Measurements from ENCODE around the gene ADAP2.
"Not testable (repeated sequence)": the region's sequence is repeated elsewhere in the genome, so short reads cannot be mapped to it uniquely, and the experiment has no call there.

ADAP2 gene

DNA sequence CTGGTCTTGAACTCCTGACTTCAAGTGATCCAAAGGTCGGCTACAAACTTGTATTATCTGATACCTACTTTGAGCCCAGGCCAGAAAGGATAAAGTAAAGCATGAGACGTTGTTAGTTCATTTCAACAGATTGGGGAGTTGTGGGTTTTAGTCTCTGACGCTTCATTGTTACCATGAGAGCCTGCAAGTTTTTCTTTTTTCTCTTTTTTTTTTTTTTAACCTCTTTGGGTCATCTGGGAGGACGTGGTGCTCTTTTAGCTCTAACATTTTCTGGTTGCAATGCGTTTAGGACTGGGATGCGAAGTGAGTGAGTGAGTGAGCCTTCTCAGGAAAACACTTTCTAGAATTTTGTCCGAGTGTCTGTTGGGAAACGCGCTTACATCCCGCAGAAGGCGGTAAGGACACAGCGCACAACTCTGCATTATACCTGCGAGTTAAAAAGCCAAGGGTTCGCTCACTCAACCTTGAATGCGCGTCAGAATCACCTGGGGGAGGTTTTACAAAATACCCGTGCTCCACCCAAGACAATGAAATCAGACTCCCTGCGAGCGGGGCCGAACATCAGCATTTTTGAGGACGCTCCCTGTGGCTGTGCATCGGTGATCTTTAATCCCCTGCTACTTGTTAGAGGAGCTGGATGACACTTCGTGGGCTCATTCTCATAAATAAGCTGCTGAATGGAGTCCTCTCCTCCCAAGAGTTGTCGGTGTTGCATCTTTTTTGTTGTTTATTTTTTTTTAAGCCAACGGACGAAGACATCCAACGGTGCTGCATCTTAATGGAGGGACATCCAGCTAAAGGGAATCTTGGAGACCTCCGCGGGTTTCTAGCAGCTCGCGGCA, 48.5 kb downstream of the ADAP2 start:
- TF ChIP-seq, protein P1, sequence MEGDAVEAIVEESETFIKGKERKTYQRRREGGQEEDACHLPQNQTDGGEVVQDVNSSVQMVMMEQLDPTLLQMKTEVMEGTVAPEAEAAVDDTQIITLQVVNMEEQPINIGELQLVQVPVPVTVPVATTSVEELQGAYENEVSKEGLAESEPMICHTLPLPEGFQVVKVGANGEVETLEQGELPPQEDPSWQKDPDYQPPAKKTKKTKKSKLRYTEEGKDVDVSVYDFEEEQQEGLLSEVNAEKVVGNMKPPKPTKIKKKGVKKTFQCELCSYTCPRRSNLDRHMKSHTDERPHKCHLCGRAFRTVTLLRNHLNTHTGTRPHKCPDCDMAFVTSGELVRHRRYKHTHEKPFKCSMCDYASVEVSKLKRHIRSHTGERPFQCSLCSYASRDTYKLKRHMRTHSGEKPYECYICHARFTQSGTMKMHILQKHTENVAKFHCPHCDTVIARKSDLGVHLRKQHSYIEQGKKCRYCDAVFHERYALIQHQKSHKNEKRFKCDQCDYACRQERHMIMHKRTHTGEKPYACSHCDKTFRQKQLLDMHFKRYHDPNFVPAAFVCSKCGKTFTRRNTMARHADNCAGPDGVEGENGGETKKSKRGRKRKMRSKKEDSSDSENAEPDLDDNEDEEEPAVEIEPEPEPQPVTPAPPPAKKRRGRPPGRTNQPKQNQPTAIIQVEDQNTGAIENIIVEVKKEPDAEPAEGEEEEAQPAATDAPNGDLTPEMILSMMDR (IDR thresholded peaks at IDR 0.05; ENCODE audit: control insufficient read depth, insufficient read depth, low read depth, low read length, missing control alignments): no peak
- H3K4me3 ChIP-seq (ENCODE audit: control insufficient read depth, low read depth, low read length): peak overlapping the region; percentile 44
- DNase-seq (ENCODE audit: low read depth): no peak

DNA sequence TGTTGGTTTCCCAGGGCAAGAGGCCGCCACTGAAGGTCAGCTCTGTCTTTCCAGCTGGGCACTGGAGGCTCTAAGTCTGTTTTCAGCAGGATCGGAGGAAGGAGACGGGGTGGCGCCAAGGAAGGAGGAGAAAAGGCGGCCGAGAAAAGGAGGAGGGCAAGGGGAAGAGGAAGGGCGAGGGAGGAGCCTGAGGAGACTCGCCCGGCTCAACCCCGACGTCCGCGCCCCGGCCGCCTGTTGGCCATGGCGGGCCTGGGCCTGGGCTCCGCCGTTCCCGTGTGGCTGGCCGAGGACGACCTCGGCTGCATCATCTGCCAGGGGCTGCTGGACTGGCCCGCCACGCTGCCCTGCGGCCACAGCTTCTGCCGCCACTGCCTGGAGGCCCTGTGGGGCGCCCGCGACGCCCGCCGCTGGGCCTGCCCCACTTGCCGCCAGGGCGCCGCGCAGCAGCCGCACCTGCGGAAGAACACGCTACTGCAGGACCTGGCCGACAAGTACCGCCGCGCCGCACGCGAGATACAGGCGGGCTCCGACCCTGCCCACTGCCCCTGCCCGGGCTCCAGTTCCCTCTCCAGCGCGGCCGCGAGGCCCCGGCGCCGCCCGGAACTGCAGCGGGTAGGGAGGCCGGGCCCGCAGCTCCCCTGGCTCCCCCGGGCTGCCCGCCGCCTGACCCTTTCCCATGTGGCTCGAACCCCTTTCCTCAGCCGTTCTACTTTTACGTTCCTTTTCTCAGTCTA, 49.3 kb downstream of the ADAP2 start, which contains the start of gene RNF135:
Gene RNF135, plus strand, starts transcription at position 209 of the 737 bp plus-strand sequence. Its CDS starts 35 bp downstream, at position 244.
- peak within 1 kb of the TSS; percentile 44 for H3K4me3 ChIP-seq (ENCODE audit: control insufficient read depth, low read depth, low read length)
- peak; percentile 46 for DNase-seq (ENCODE audit: low read depth)
- TF ChIP-seq, protein P1 (IDR thresholded peaks at IDR 0.05; ENCODE audit: control insufficient read depth, insufficient read depth, low read depth, low read length, missing control alignments): no peak

DNA sequence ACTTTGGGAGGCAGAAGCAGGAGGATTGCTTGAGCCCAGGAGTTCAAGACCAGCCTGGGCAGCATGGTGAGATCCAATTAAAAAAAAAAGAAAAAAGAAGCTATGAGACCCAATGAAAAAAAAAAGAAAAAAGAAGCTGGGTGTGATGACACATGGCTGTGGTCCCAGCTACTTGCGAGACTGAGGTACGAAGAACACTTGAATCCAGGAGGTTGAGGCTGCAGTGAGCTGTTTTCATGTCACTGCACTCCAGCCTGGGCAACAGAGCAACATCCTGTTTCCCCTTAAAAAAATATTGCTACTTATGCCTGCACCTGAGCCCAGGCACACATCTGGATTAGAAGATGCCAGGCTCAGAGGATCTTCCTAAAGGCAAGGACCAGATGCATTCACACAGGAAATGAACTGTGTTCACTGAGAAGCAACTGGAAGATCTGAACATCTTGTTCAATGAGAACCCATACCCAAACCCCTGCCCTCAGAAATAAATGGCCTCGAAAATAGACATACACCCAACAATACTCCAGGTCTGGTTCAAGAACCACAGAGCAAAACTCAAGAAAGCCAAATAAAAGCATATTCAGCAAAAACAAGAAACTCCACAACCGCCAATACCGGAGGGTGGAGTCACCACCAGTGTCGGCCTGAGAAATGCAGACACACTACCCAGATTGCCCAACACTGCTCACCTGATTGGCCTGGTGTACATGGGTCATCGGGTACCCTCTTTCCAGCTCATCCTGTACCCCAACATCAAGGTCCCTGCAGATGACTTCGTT, 53.5 kb downstream of the ADAP2 start:
- no peak for DNase-seq (ENCODE audit: low read depth)
- TF ChIP-seq, protein P1 (IDR thresholded peaks at IDR 0.05; ENCODE audit: control insufficient read depth, insufficient read depth, low read depth, low read length, missing control alignments): no peak
- no peak overlapping the region for H3K4me3 ChIP-seq (ENCODE audit: control insufficient read depth, low read depth, low read length)

DNA sequence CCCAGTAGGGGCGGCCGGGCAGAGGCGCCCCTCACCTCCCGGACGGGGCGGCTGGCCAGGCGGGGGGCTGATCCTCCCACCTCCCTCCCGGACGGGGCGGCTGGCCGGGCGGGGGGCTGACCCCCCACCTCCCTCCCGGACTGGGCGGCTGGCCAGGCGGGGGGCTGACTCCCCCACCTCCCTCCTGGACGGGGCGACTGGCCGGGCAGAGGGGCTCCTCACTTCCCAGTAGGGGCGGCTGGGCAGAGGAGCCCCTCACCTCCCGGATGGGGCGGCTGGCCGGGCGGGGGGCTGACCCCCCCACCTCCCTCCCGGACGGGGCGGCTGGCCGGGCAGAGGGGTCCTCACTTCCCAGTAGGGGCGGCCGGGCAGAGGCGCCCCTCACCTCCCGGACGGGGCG, 58.2 kb downstream of the ADAP2 start:
- not testable (repeated sequence) for DNase-seq (ENCODE audit: low read depth); H3K4me3 ChIP-seq (ENCODE audit: control insufficient read depth, low read depth, low read length)

DNA sequence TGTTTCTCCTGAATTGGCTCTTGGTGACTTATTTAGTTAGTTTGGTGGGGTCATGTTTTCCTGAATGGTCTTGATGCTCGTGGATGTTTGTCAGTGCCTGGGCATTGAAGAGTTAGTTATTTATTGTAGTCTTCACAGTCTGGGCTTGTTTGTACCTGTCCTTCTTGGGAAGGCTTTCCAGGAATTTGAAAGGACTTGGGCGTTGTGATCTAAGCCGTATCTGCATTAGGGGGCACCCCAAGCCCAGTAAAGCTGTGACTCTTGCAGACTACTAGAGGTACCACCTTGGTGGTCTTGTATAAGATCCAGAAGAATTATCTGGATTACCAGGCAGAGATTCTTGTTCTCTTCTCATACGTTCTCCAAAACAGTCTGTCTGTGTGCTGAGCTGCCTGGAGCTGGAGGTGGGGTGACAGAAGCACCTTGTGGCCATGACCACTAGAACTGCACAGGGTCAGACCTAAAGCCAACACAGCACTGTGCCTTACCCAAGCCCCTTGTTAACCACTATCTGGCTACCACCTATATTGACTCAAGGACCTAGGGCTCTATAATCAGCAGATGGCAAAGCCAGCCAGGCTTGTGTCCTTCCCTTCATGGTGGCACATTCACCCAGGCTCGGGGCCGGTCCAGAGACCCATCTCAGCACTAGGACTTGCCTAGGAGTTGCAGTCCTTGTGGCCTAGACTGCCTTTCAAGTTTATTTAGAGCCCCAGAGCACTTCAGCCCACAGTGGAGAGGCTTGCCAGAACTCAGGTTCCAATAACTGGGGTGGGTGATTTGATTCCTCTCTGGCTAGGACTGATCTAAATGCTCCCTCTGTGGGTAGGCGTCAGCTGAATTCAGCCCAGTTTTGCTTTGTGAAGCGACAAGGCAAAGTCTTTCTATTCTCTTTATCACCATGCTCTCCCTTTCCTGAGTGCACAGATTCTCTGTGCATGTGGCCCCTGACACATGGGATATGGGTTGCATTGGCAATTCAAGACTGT, 60.1 kb downstream of the ADAP2 start:
- TF ChIP-seq, protein P1 (IDR thresholded peaks at IDR 0.05; ENCODE audit: control insufficient read depth, insufficient read depth, low read depth, low read length, missing control alignments): no peak
- H3K4me3 ChIP-seq (ENCODE audit: control insufficient read depth, low read depth, low read length): no peak overlapping the region
- no peak for DNase-seq (ENCODE audit: low read depth)

DNA sequence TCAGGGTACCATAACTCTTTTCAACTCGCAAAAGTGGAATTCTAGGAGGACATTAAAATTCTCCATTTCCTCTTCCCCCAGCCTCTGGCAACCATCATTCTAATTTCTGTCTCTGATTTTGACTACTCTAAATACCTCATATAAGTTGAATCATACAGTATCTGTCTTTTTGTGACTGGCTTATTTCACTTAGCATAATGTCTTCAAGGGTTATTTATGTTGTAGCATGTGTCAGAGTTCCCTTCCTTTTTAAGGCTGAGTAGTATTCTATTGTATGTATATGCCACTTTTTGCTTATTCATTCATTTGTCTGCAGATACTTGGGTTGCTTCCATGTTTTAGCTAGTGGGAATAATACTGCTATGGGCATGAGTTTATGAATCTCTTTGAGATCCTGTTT, 61.1 kb downstream of the ADAP2 start:
- no peak for DNase-seq (ENCODE audit: low read depth)
- no peak overlapping the region for H3K4me3 ChIP-seq (ENCODE audit: control insufficient read depth, low read depth, low read length)
- TF ChIP-seq, protein P1 (IDR thresholded peaks at IDR 0.05; ENCODE audit: control insufficient read depth, insufficient read depth, low read depth, low read length, missing control alignments): no peak

Data from AG09309 (cell line).